Measurements from ENCODE around the gene AJAP1. TPM values are rescaled to one million over a fixed set of nuclear protein-coding genes. Genes with fewer than 3 reads are reported as not detected.

AJAP1 gene
- polyA plus RNA-seq, 3 donors from 2014 or later = not detected

DNA sequence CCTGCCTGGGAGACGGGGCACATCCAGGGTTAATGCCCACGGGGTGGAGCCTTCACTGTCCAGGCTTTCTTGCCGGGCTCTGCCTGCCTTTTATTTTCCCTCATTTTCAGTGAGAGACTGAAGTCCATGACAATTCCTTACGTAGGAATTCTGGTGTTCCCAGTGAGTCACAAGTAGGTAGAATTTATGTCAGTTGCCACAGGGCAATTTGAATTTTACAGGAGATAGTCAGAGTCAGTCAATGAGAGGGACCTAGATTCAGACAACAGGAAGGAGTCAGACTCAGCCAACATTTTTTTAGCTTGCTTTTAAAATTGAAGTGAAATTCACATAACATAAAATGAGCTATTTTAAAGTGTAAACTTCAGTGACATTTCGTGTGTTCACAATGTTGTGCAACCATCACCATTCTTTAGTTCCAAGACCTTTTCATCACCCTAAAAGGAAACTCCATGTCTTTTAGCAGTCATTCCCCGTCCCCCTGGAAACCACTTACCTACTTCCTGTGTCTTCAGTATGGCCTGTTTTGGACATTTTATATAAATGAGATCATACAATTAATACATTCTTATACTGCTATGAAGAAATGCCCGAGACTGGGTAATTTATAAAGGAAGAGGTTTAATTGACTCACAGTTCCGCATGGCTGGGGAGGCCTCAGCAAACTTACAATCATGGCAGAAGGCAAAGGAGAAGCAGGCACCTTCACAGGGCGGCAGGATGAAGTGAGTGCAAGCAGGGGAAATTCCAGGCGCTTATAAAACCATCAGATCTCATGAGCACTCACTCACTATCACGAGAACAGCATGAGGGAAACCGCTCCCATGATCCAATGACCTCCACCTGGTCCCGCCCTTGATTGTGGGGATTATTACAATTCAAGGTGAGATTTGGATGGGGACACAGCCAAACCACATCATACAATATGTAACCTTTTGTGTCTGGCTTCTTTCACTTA lies 14.6 kb downstream of the AJAP1 start:
- H3K4me1 Mint-ChIP-seq = no peaks in the 10 kb centered on the region
- no peaks in the 10 kb centered on the region for H3K9me3 Mint-ChIP-seq
- no peak for DNase-seq
- H3K36me3 Mint-ChIP-seq = no peaks in the 10 kb centered on the region
- H3K4me3 Mint-ChIP-seq = no peak overlapping the region
- H3K27ac Mint-ChIP-seq = no peak overlapping the region
- peaks cover 0 to 7% (median 6%) of the 10 kb centered on the region in 3 donors for H3K27me3 Mint-ChIP-seq (ENCODE audit: low read depth in 3 of 3)

DNA sequence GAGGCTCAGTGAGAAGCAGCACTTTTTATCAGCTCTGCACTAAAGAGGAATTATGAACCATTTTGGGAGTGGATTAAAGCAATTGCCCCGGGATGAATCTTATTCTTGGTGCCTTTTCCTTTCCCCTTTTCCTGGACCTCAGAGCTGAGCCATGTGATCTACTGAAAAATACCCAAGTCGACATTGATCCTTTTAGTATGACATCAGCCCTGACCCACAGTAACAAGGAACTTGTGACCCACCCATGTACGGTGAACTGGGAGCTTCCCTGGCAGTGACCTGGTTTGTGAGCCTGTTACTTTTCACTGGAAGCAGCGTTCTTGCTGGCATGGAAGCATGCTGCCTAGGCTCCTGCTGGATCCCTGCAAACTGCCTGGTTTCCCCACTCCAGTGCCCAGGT lies 15.9 kb downstream of the AJAP1 start:
- H3K36me3 Mint-ChIP-seq = no peaks in the 10 kb centered on the region
- H3K27me3 Mint-ChIP-seq (ENCODE audit: low read depth in 3 of 3) = peaks cover 0 to 8% (median 5%) of the 10 kb centered on the region in 3 donors
- H3K9me3 Mint-ChIP-seq = no peaks in the 10 kb centered on the region

DNA sequence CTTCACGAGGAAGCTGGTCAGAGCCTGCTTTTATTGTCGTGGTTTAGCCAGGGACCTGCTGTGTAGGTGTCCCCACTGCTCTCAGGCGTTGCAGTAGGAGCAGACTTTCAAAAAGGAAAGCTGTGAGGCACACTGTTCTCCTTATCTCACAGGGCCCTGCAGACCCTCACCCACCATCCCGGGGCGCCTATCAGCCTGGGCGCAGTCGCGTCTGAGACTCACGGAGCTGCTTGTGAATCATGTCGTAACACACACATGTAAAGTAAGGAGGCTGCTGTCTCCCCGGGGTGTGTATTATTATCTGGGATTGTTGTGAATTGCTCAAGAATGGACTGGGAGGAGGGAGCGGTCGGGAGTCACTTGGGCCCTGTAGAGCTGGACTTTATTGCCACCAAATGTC lies 17.4 kb downstream of the AJAP1 start:
- no peaks in the 10 kb centered on the region for H3K4me1 Mint-ChIP-seq
- H3K9me3 Mint-ChIP-seq = no peaks in the 10 kb centered on the region
- H3K27me3 Mint-ChIP-seq (ENCODE audit: low read depth in 3 of 3) = peaks cover 0 to 8% (median 8%) of the 10 kb centered on the region in 3 donors
- H3K4me3 Mint-ChIP-seq = no peak overlapping the region
- DNase-seq = no peak
- no peak overlapping the region for H3K27ac Mint-ChIP-seq
- no peaks in the 10 kb centered on the region for H3K36me3 Mint-ChIP-seq

More for the DNA sequence above, 15.9 kb downstream of the AJAP1 start:
- Mint-ChIP-seq H3K27ac (no peak overlapping the region), H3K4me3 (no peak overlapping the region), H3K4me1 (no peaks in the 10 kb centered on the region)
- DNase-seq = no peak

GRCh38 chr1:4673494-4673893 lies 19.1 kb downstream of the AJAP1 start:
- Mint-ChIP-seq H3K9me3 (no peaks in the 10 kb centered on the region), H3K4me3 (no peak overlapping the region), H3K27ac (no peak overlapping the region), H3K4me1 (no peaks in the 10 kb centered on the region), H3K36me3 (no peaks in the 10 kb centered on the region), H3K27me3 (ENCODE audit: low read depth in 3 of 3) (peaks cover 0 to 8% (median 7%) of the 10 kb centered on the region in 3 donors)
- no peak for DNase-seq

GRCh38 chr1:4674117-4674516 lies 19.7 kb downstream of the AJAP1 start:
- peaks cover 0 to 8% (median 8%) of the 10 kb centered on the region in 3 donors for H3K27me3 Mint-ChIP-seq (ENCODE audit: low read depth in 3 of 3)
- H3K9me3 Mint-ChIP-seq = no peaks in the 10 kb centered on the region
- H3K27ac Mint-ChIP-seq = no peak overlapping the region
- H3K4me1 Mint-ChIP-seq = no peaks in the 10 kb centered on the region
- no peaks in the 10 kb centered on the region for H3K36me3 Mint-ChIP-seq
- no peak for DNase-seq
- H3K4me3 Mint-ChIP-seq = no peak overlapping the region

GRCh38 chr1:4674676-4675075 lies 20.3 kb downstream of the AJAP1 start:
- DNase-seq = no peak
- Mint-ChIP-seq H3K36me3 (no peaks in the 10 kb centered on the region), H3K4me1 (no peaks in the 10 kb centered on the region), H3K27ac (no peak overlapping the region), H3K9me3 (peaks cover 0 to 4% (median 0%) of the 10 kb centered on the region in 6 donors), H3K27me3 (ENCODE audit: low read depth in 3 of 3) (peaks cover 0 to 8% (median 8%) of the 10 kb centered on the region in 3 donors), H3K4me3 (no peak overlapping the region)

DNA sequence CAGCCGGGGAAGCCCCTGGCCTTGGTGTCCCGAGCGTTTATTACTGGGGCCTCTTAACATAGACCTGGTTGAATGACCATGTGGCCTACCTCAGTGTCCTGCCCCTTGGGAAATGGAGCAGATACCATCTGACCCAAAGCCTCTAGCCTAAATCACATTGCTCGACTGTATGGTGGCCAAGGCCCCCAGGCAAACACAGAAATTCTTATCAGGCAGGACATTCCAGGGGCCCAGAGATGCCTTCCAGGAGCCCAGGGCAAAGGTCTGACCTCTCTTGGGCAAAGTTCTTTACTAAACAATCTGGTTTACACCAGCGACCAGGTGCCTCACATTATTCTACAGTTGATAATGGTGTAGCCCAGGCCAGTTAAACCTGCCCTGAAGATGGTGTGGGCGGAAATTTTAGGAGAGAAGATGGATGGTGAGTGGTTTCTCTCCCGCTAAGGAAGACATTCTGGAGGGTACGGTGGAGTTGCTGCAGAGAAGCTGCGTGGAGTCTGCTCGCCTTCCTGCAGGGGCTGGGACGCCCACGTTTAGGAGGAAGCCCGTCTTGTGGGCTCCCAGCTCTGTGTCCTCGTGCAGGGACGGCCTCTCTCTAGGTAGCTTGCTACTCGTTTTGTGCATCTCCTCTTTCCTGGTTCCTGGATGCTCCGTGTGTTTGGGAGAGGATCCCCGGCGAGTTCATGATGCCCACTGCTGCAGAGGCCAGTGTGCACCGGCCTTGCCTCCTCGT lies 21.2 kb downstream of the AJAP1 start:
- Mint-ChIP-seq H3K27me3 (ENCODE audit: low read depth in 3 of 3) (peaks cover under 1 to 10% (median 8%) of the 10 kb centered on the region in 3 donors), H3K4me1 (no peaks in the 10 kb centered on the region), H3K4me3 (no peak overlapping the region), H3K36me3 (no peaks in the 10 kb centered on the region), H3K27ac (no peak overlapping the region), H3K9me3 (peaks cover 0 to 7% (median 0%) of the 10 kb centered on the region in 6 donors)
- DNase-seq = no peak

DNA sequence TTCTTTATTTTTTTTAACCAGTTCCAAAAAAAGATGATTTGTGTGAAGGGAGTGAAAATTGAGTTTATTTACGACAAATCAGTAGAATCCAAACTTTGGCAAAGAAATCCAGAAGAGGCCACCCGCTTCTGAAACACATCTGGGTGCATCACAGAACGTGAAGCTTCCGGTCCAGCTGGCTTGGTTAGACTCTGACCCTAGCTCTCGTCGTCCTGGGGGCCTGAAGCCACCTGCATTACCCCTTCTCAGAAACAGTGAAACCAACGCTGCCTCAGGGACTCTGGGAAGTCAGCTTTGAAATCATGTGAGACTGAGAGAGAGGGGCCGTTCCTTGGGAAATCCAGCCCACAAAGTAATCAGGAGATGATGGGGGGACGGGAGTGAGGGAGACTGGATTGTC lies 21.8 kb downstream of the AJAP1 start:
- Mint-ChIP-seq H3K27ac (no peak overlapping the region), H3K36me3 (no peaks in the 10 kb centered on the region), H3K9me3 (peaks cover 0 to 7% (median 0%) of the 10 kb centered on the region in 6 donors), H3K27me3 (ENCODE audit: low read depth in 3 of 3) (peaks cover 1 to 10% (median 8%) of the 10 kb centered on the region in 3 donors), H3K4me3 (no peak overlapping the region), H3K4me1 (no peaks in the 10 kb centered on the region)
- DNase-seq = no peak

GRCh38 chr1:4677608-4678007 lies 23.2 kb downstream of the AJAP1 start:
- Mint-ChIP-seq H3K27ac (no peak overlapping the region), H3K9me3 (peaks cover 0 to 7% (median 0%) of the 10 kb centered on the region in 6 donors), H3K27me3 (ENCODE audit: low read depth in 3 of 3) (peaks cover 1 to 6% (median 6%) of the 10 kb centered on the region in 3 donors), H3K36me3 (no peaks in the 10 kb centered on the region), H3K4me1 (no peaks in the 10 kb centered on the region), H3K4me3 (no peak overlapping the region)
- no peak for DNase-seq

DNA sequence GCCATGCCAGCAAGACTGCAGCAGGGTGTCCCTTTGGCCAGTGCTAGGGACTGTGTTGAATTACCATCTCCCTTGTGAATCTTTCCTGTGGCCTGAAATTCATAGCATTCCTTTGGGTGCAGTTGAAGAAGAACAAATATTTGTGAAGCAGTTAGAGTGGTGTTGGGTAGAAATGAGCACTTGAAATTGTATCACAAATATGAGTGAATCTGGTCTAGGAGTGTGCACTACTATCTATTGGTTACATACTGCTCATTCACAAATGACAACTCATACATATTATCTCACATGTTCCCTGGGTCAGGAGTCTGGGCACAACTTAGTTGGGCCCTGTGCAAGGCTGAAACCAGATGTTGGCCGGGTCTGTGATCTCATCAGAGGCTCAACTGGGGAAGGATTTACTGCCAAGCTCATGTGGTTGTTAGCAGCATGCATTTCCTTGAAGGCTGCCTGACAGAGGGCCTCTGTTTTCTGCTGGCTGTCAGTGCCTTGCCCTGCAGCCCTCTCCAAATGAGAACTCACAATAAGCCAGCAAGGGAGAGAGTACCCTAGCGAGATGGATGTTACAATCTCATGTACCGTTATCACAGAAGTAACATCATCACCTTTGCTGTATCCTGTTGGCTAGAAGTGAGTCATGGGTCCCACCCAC lies 23.8 kb downstream of the AJAP1 start:
- H3K9me3 Mint-ChIP-seq = peaks cover 0 to 7% (median 0%) of the 10 kb centered on the region in 6 donors
- H3K4me3 Mint-ChIP-seq = no peak overlapping the region
- peaks cover 1 to 6% (median 4%) of the 10 kb centered on the region in 3 donors for H3K27me3 Mint-ChIP-seq (ENCODE audit: low read depth in 3 of 3)
- H3K27ac Mint-ChIP-seq = no peak overlapping the region
- no peaks in the 10 kb centered on the region for H3K36me3 Mint-ChIP-seq
- no peaks in the 10 kb centered on the region for H3K4me1 Mint-ChIP-seq
- no peak for DNase-seq

- peaks cover 1 to 2% (median 2%) of the 10 kb centered on the region in 3 donors for H3K27me3 Mint-ChIP-seq (ENCODE audit: low read depth in 3 of 3)
- H3K9me3 Mint-ChIP-seq = peaks cover 0 to 7% (median 0%) of the 10 kb centered on the region in 6 donors
- no peak overlapping the region for H3K4me3 Mint-ChIP-seq
- no peaks in the 10 kb centered on the region for H3K4me1 Mint-ChIP-seq
- H3K27ac Mint-ChIP-seq = no peak overlapping the region
- H3K36me3 Mint-ChIP-seq = no peaks in the 10 kb centered on the region
- DNase-seq = no peak
Observed at GRCh38 chr1:4681026-4681425, 26.6 kb downstream of the AJAP1 start.

DNA sequence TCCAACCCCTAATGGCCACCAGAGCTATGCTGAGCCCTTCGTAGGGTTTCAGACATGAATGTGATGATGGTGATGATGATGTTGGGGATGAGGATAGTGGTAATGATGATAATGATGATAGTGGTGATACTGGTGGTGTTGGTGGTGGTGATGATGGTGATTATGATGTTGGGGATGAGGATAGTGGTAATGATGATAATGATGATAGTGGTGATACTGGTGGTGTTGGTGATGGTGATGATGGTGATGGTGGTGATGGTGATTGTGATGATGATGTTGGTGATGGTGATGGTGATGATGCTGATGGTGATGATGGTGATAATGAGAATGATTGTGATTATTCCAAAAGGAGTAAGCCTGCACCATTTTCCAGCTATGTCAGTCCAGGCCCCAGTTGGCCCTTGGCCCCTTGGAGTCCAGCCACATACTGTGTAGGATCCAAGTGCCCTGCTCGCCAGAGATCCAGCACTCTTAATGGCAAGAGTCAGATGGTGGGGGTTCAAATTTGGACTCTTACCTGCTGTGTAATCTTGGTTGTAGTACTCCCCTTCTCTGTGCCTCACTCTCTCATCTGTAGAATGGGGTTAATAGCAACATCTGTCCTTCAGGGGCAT lies 28.3 kb downstream of the AJAP1 start:
- H3K4me1 Mint-ChIP-seq = no peaks in the 10 kb centered on the region
- H3K27ac Mint-ChIP-seq = no peak overlapping the region
- peaks cover 1 to 2% (median 2%) of the 10 kb centered on the region in 3 donors for H3K27me3 Mint-ChIP-seq (ENCODE audit: low read depth in 3 of 3)
- no peak overlapping the region for H3K4me3 Mint-ChIP-seq
- H3K36me3 Mint-ChIP-seq = no peaks in the 10 kb centered on the region
- no peak for DNase-seq
- peaks cover 0 to 7% (median 0%) of the 10 kb centered on the region in 6 donors for H3K9me3 Mint-ChIP-seq

GRCh38 chr1:4684136-4684535 lies 29.7 kb downstream of the AJAP1 start:
- H3K4me1 Mint-ChIP-seq = no peaks in the 10 kb centered on the region
- peaks cover 0 to 2% (median 1%) of the 10 kb centered on the region in 3 donors for H3K27me3 Mint-ChIP-seq (ENCODE audit: low read depth in 3 of 3)
- H3K9me3 Mint-ChIP-seq = peaks cover 0 to 7% (median 0%) of the 10 kb centered on the region in 6 donors
- H3K4me3 Mint-ChIP-seq = no peak overlapping the region
- H3K36me3 Mint-ChIP-seq = no peaks in the 10 kb centered on the region
- no peak overlapping the region for H3K27ac Mint-ChIP-seq
- no peak for DNase-seq
